HG03095 (cell line): ENCODE results near the gene CHKA.

Source experiments
- ATAC-seq: cut with Tn5 transposase; IDR thresholded peaks from one replicate; pipeline ENCODE4 v1.9.1; 2021; ENCODE audit warnings: moderate library complexity; ENCODE audit not compliant: unreplicated experiment

Gene CHKA

DNA sequence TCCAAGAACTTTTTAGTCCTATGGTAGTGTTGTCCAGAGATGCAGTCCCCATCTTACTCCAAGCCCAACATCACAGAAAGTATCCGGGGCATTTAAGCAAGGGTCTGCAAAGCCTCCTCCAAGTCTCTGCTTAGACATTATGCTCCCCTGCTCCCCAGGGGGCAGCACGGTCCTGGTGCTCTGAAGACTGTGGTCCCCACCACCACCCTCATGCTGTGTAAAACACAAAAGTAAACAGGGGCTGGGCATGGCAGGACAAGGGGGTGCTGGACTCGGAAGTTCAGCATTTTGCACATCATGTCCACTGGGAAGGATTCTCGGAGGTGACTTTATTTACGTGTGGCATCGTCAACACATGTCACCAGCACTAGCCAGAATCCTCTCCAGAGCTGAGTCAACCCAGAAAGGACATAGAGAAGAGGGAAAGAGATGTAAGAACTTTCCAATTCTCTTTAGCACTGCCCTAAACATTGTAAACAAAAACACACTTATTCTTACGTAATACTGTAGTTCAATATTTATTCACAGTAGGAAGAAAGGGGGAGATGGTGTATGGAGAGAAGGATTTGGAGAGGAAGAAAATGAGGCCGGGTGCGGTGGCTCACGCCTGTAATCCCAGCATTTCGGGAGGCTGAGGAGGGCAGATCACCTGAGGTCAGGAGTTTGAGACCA, 44.7 kb downstream of the CHKA start:
- no peak for ATAC-seq

DNA sequence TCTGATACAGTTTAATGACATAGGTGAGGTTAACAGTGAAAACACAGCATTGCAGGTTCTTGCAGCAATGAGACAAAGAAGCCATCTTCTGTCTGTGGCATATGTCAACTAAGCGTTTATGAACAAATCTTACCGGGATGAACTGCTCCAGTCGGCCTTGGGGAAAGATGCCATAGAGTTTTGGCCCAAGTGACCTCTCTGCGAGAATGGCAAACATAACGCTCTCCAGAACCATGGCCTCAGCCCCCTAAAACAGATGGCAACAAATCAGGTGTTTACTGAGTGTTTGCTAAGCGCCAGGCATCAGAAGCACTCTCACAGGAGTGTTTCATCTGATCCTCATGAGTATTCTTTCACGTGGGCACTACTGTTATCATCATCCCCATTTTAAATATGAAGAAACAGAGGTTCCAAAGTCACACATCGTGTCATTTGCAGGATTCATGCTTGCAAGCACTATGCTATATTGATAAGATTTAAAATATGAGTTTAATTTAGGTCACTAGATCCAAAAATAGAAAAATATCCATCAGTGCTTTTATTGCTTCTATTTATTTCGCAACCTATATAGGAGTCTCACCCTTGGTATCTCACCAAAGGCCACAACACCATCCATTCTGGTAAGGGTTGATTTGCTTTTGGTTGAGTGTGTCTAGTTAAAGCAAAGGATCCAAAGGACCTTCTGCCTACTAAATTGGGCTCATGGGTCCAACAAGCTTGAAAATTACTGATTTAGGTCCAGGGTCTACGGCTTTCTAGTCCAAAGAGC, 46.4 kb downstream of the CHKA start:
- ATAC-seq, result no peak

DNA sequence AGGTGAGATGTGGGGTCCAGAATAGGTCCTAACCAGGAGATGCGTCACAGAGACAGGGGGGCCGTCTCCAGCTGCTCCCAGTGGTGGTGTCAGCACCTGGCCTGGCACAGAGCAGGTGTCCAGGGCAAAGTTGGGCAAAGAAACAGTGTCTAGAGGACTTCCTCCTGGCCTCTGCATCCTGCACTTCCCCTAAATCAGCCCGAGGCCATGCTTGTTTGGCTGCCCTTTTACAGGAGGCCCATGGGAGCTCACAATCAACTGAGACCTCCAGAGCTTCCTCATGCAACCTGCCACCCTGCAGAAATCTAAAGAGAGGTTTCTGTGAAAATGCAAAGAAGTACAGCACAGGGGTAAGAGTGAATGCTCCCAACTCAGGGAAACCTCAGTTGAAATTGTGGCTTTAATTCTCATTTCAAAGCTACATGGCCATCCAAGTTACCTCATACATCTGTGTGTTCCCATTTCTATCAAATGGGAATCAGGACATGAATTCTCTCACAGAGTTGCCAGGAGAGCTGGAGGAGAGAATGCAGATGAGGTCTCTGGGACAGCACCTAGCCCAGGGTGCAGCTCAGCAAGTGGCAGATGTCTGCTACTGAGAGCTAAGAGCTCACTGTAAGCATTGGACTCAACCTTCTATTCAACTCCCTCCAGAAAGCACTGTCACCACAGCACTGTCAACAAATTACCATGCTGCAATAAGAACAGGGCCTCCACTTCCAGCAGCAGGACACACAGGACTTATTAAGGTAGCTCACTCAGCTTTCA, 49.7 kb downstream of the CHKA start:
- no peak for ATAC-seq

DNA sequence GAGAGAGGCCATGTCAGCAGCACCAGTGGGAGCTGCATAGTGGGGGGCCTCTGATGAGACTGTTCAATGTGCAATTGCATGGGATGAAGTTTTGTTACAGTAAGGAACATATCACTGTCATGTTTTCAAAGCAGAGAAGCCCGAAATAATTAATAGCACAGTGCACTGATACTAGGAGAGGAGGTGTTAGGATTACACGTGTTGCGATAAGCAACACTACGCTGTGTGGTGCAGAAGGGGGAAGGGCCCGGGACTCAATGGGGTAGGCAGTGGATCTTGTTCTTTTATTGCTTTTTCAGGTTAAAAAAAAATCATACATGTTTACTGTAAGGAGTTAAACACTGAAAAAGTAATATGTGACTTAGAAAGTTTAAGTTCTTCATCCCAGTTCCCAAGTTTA, 53.2 kb downstream of the CHKA start:
- ATAC-seq, result no peak

DNA sequence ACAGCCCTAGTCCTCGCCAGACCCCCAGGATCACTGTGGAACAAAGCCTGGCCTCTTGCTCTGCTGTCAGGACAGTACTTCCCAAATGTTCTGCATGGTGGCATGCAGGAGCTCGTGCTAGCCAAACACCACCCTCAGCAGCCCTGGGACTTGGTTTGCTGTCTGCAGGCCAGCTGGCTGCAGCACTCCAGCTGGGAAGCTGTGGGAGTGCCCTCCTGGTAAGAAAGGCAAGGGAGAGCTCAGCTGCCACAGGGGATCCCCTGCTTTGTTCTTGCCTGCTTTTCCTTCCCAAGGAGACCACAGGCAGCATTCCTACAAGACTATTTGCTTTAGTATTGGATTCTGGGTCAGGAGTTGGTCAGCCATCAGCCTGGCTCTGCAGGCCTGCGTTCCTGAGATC, 54.4 kb downstream of the CHKA start:
- no peak for ATAC-seq

DNA sequence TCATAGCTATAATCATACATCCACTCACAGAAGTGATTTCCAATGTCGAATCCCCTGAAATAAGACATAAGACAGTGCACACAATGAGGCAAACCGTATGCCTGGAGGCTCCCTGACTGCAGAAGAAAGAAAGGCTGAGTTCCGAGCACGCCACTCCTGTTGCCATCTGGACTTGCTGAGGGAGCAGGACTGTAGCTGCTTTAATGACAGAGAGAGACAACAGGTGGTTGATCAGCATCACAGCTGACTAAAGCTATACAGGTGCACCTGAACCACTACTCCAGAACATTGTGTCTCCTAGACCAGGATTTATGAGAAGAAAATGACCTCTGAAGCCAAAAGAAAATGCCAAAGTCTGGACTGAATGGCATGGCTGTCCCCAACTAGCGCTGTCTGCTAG, 55.3 kb downstream of the CHKA start:
- ATAC-seq, result no peak

DNA sequence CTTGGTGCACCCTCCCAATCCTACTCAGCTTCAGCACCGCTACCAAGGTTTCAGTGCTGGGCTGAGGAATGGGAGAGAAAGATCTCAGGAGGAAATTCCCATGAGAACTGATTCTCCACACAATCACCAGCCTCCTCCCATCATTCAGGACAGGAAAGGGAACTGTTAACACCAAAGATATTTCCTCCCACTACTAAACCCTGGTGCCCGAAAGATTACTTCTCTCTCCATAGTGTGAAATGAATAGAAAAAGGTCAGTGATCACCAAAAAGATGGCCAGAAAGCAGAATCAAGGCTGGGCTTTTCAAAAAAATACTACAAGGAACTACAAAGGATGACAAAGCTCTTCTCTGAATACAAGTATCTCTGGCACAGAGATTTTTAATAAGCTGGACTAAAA, 56.3 kb downstream of the CHKA start:
- ATAC-seq, result no peak

DNA sequence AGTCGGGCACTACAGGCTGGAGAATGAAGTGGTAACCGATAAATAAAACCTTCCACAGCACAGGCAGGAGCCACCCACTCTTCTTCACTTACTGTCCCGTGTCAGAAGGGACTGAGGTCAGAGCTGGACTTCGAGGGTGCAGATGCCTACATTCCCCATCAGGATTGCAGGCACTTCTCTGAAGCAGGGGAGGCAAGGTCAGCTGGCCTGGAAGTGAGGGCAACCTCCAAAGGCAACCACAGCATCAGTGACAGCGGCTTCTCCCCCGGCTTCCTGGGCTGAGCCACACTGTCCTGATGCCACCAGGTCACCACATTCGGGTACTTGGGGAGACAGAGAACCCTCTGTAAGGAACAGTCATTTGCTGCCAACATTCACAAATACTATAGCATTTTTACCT, 59.7 kb downstream of the CHKA start:
- no peak for ATAC-seq

DNA sequence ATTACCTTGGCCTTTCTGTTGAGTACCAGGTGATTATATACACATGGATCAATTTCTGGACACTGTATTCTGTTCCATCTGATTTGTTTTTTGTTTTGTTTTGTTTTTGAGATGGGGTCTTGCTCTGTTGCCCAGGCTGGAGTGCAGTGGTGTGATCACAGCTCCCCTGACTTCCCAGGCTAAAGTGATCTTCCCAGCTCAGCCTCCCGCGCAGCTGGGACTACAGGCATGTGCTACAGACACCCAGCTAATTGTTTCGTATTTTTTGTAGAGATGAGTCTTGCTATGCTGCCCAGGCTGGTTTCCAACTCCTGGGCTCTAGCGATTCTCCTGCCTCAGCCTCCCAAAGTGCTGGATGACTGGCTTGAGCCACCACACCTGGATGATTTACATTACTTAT, 63.4 kb downstream of the CHKA start:
- no peak for ATAC-seq

DNA sequence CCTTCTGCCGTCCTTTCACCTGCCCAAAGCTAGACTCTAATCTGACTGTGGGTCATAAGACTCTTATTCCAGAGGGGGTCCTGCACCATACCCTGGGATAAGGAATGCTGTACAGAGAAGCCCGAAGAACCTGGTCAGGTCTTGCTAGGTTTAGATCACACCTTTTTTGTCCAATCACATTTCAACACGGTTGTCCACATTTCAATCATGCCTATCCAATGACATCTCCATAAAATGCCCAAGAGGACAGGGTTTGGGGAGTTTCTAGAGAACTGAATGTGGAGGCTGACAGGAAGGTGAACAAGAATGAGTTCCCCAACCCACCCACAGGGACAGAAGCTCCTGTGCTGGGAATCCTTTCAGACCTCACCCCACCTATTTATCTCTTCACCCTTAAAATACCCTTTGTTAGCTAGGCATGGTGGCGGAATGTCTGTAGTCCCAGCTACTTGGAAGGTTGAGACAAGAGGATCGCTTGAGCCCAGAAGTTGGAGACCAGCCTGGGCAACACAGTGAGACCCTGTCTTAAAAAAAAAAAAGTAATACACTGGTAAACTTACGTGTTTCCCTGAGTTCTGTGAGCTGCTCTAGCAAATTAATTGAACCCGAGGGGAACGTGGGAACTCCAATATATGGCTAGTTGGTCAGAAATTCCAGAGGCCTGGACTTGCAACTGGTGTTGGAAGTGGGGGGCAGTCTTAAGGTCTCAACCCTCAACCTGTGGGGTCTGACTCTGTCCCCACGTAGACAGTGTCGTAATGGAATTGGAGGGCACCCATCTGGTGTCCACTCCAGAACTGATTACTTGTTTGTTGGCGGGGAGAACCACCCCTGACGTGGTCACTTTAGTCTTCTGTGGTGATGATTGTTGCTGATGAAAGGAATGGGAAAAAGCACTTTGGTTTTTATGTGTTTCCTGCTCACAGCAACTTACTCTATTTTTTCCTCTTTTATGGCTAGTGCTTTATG, 64.6 kb downstream of the CHKA start:
- ATAC-seq, result no peak

DNA sequence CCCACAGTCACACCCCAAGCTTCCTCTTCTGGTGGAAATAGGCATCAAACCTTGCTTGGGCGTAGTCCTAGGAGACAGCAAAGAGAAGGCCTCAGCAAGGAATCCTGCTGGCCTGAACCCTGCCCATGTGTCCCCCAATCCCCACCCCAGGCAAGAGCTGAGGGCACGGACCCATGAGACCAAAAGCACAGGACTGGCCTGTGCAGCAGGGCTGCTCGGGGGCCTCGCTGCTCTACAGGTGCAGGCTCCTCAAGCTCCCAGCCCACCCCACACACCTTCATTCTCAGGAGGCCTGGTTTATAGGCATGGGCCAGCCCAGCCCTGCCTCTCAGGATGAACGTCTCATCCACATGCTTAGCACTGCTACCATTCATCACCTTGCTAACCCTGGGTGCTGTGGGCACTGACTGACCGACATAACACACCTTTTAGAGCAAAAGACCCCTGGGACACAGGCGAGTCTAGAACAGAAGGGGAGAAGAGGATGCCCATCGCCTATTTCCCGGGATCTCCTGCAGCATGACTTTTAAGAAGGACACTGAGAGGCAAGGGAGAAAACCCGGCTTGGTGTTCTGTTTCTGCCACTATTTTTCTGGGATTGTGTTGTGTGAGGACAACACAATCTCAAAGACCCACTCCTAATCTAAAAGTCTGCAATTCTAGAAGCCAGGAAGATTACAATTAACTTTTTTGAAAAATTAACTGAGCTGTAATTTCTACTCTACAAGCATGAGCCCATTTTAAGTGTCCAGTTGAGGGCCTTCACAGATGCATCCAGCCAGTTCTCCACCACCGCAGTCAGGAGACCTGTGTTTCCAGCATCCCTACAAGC, 67.0 kb downstream of the CHKA start:
- ATAC-seq, result no peak

DNA sequence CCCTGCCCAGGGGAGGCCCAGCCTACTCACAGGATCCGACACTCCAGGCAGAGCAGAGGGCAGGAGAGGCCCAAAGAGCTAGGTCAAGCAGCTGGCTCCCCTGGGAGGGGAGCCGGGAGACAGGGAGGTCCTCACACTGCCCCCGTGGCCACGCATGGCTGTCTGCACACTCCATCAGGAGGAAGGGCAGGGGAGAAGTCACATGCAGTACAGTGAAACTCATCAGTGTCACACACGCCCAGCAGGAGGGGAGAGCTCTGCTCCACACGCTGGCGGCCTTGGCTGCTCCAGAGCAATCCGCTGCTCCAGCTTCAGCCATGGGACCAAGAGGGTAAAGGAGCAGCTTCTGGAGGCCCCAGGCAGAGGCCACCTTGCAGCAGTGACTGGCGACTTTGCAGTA, 68.1 kb downstream of the CHKA start:
- ATAC-seq, result no peak

DNA sequence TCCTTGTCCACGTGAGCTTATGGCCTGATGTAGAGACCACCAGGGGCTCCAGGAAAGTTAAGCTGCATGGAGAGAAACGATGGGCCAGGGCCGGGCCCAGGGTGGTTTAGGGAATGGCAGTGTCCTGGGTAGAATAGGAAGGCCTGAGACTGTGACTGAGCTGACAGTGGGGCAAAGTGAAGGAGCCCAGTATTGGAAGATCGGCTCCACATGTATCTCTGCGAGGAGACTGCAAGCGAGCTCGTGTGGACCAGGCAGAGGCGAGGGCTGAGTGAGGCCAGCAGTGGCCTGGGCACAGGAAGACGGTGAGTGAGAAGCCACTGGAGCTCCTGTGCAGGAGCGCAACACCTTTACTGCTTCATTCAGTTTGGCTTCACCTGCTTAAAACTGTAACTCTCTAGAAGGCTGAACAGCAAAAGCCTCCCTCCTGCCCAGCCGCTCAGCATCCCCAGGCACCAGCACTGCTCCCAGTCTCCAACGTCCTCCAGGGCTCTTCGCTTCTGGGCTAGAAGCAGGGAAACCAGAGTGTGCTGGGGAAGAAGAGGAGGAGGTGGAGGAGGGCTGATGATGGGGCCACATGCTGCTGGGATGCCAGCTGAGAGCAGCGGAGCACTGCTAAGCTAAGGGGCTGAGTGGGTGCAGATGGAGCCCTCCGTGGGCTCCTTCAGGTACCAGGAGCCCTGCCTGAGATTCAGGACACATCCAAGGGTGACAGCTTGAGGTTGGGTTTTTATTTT, 68.9 kb downstream of the CHKA start:
- no peak for ATAC-seq

DNA sequence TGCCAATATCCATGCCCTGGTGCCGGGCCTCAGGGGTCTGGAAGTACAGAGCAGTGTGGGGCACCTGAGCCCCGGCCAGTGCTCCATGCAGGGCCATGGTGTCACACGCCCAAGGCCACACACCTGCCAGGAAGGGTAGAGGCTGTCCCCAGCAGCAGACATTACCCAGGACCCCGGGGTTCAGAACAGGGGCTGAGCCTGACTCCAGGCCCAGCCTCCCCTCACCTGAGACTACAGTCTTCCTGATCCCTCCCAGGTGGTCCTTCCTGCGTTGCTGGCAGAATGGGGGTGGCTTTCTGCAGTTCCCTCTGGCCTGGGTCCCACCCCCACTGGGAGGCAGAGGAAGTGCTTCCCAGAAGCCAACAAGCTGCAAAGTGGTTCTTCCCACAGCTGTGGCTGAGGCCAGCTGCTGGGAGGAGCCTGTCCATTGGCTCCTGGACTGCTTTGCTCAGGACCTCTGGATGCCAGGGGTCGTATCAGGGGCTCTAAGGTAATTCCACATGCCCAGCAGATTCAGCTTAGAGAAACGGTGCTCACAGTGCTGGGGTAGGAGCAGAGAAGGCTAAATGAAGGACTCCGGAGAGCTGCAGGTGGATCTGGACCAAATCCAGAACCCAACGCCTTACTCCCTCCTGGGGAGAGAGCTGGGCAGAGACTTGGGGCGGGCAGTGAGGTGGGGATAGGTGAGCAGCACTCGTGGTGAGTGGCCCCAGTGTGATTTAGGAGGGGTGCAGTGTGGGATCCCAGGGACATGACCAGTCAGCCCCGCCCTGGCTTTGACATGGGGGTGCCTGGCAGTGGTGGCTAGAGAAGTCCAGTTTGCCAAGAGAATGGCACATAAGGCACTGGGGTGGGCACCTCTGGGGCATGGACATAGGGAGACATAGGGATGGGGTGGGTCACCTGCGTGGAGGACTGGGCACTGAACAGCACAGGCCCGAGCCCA, 69.7 kb downstream of the CHKA start:
- ATAC-seq, result no peak

DNA sequence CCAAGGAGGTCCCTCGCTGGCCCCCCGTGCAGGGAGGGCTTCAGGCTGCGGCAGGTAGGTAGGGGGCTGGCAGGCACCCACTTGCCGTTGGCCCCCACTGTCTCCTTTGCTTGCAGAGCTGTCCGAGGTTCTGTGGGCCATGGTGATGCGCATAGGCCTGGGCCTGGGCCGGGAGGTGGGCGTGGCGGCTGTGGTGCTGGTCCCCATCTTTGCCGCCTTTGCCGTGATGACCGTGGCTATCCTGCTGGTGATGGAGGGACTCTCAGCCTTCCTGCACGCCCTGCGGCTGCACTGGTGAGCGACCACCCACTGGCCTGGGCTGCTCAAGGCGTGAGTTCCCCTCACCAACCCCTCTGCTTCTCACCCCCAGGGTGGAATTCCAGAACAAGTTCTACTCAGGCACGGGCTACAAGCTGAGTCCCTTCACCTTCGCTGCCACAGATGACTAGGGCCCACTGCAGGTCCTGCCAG, 70.8 kb downstream of the CHKA start:
- no peak for ATAC-seq

DNA sequence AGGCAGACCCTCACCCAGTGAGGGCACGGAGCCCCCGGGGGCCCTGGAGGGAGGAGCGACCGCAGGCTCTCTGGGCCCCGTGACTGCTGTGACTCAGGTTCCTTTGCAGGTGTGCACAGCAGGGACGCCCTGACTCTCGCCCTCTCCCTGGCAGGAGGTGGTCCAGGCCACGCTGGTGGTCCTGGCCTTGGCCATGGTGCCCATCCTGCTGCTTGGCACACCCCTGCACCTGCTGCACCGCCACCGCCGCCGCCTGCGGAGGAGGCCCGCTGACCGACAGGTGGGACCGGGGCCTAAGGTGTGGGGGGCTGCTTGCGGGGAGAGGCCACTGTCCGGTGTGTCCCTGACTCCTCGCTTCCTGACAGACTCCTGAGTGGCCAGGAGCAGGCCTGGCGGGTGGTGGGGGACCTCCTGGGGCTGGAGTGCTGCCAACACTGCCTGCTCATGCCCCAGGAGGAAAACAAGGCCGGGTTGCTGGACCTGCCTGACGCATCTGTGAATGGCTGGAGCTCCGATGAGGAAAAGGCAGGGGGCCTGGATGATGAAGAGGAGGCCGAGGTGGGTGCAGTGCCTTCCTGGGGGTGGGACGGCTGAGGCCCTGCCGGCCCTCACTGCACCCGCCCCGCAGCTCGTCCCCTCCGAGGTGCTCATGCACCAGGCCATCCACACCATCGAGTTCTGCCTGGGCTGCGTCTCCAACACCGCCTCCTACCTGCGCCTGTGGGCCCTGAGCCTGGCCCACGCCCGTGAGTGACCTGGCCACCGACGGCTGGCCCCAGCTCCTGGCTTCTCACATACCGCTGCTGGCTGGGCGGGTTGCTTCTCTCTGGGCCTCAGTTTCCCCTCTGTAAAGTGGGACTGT, 71.4 kb downstream of the CHKA start:
- no peak for ATAC-seq
